Activated gamma-delta T cell (primary cell): ENCODE measurements around the gene TRMT2A.

Experiments used
- DNase-seq: peaks from one replicate; lab custom pipeline; 2025; lab: John Stamatoyannopoulos, UW

TRMT2A gene

GRCh38 chr22:20062043-20062765 lies 54.8 kb downstream of the TRMT2A start:
- no peak for DNase-seq
